ENCODE measurements around the gene GALNT17.

The GALNT17 gene

DNA sequence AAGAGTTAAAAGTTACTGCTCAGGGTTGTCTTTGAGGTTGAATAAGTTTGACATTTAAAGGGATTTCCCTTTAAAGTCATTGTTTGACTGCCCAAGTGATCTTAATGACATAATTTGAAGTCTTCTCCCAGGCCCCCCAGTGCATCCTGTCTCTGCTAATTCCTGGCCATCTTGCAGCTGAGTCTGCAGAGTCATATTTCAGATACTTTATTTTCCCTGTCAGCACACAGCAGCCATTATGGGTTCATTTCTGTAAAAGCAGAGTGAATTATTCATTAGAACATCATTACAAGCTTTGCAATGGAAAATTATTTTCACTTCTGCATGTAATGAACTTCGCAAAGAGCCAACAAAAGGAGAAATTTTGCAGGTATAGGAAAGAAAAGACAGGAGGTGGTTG, 536.6 kb downstream of the GALNT17 start:
- H2AFZ ChIP-seq (ENCODE audit: low read length, unreplicated experiment), result no peak overlapping the region
- no peaks in the 10 kb centered on the region for H3K27me3 ChIP-seq (ENCODE audit: insufficient read depth, low read length)
- H3K4me1 ChIP-seq (ENCODE audit: control insufficient read depth, insufficient read depth, low read length, unreplicated experiment), result no peaks in the 10 kb centered on the region
- H3K36me3 ChIP-seq (ENCODE audit: insufficient read depth, low read length), result no peaks in the 10 kb centered on the region
- H3K27ac ChIP-seq (ENCODE audit: low read depth, low read length), result no peak overlapping the region
- H3K4me3 ChIP-seq (ENCODE audit: low read depth, low read length), result no peak overlapping the region
- H3K79me2 ChIP-seq (ENCODE audit: control insufficient read depth, insufficient read depth, low read length, unreplicated experiment), result no peaks in the 10 kb centered on the region

DNA sequence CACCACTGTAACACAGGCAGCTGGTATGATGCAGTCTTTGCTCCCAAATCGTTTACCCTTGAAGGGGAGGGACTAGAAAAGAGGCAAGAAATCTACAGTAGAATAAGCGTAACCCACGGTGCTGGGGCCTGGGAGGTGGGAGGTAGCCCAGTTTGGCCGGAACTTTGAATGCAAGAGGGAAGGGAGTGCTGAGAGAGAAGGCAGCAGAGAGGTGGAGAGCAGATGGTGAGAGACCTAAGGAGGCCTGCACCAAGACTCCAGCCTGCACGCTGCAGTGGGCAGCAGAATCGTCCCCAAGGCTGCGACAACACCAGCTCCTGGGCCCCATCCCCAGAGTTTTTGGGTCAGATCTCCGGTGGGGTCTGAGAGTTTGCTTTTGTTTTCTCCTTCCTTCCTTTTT, 547.5 kb downstream of the GALNT17 start:
- Histone ChIP-seq H2AFZ (ENCODE audit: low read length, unreplicated experiment) (no peak overlapping the region), H3K79me2 (ENCODE audit: control insufficient read depth, insufficient read depth, low read length, unreplicated experiment) (no peaks in the 10 kb centered on the region), H3K27ac (ENCODE audit: low read depth, low read length) (no peak overlapping the region), H3K36me3 (ENCODE audit: insufficient read depth, low read length) (no peaks in the 10 kb centered on the region), H3K27me3 (ENCODE audit: insufficient read depth, low read length) (no peaks in the 10 kb centered on the region), H3K4me1 (ENCODE audit: control insufficient read depth, insufficient read depth, low read length, unreplicated experiment) (no peaks in the 10 kb centered on the region), H3K4me3 (ENCODE audit: low read depth, low read length) (no peak overlapping the region)

DNA sequence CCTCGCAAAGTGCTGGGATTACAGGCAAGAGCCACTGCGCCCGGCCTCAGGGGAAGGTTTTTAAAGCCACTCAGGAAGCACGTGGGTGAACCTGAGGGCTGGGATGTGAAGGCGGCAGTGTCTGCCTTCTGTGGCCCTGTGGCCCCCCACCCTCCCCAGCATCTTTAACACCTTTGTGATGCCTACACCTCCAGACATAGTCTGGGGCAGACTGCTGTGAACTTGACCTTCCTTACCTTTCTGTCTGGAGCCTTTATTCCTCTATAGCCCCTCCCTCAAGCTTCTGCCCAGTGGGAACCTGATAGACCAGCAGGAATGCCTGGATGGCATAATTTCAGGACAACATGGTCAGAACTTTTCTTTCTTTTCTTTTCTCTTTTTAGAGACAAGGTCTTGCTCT, 550.2 kb downstream of the GALNT17 start:
- H3K36me3 ChIP-seq (ENCODE audit: insufficient read depth, low read length), result no peaks in the 10 kb centered on the region
- no peaks in the 10 kb centered on the region for H3K4me1 ChIP-seq (ENCODE audit: control insufficient read depth, insufficient read depth, low read length, unreplicated experiment)
- H3K79me2 ChIP-seq (ENCODE audit: control insufficient read depth, insufficient read depth, low read length, unreplicated experiment), result no peaks in the 10 kb centered on the region
- no peak overlapping the region for H3K27ac ChIP-seq (ENCODE audit: low read depth, low read length)
- H2AFZ ChIP-seq (ENCODE audit: low read length, unreplicated experiment), result no peak overlapping the region
- no peaks in the 10 kb centered on the region for H3K27me3 ChIP-seq (ENCODE audit: insufficient read depth, low read length)
- no peak overlapping the region for H3K4me3 ChIP-seq (ENCODE audit: low read depth, low read length)

DNA sequence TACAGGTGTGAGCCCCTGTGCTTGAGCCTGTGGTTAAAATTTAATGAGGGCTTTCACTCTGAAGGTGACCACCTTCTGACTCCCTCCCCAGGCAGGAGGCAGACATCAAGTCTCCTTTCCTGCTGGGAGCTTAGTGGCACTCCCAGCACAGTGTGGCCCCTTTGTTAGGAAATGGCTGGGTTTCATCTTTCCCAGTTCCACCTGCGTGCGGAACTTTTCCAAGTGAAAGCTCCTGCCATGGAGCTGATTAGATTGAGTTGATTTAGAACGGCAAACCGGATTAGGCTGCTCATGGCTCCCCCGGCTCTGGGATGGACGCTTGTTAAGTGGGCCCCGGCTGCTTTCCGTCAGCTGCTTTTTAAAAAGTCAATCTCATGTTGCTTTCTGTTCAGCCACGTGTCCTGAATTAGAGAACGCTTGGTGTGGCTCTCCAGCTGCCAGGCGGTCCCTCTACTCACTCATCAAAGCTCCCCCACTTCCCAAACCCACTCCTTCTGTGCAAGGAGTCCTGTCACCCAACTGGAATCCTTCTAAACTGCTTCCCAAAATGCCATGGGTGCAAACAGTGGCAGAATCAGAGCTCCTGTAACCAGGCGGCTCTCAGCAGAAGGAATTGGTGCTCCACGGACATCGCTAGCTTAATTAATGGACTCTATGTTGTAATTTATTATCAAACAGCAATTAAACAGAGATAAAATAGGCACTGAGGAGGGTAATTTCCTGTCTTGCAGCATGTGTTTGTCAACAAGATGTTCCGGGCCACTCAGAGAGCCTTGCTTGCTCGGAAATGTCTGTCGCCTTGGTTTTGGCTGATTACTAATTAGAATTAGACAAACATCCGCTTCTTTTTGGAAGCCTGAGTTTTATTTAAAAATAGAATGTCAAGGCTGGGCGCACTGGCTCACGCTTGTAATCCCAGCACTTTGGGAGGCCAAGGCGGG, 551.2 kb downstream of the GALNT17 start:
- Histone ChIP-seq H2AFZ (ENCODE audit: low read length, unreplicated experiment) (no peak overlapping the region), H3K27ac (ENCODE audit: low read depth, low read length) (no peak overlapping the region), H3K27me3 (ENCODE audit: insufficient read depth, low read length) (no peaks in the 10 kb centered on the region), H3K36me3 (ENCODE audit: insufficient read depth, low read length) (no peaks in the 10 kb centered on the region), H3K4me3 (ENCODE audit: low read depth, low read length) (no peak overlapping the region), H3K79me2 (ENCODE audit: control insufficient read depth, insufficient read depth, low read length, unreplicated experiment) (no peaks in the 10 kb centered on the region), H3K4me1 (ENCODE audit: control insufficient read depth, insufficient read depth, low read length, unreplicated experiment) (no peaks in the 10 kb centered on the region)

DNA sequence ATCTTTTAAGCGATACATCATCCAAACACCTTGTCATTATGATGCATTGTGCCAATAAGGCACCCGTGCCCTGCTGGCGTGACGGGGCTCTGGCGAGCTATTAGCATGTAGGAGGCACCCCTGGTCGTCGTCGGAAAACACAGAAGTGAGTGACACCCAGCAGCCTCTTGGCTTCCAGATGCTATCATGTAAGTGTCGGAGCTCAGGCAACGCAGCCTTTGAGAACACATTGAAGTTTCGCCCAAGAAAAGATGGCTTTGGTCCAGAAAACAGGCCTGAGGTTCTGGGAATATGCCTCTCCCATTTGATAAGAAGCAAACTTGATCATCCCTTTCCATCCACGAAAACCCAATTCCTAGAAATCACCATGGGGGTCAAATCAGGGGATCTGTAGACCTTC, 555.3 kb downstream of the GALNT17 start:
- no peak overlapping the region for H2AFZ ChIP-seq (ENCODE audit: low read length, unreplicated experiment)
- H3K27ac ChIP-seq (ENCODE audit: low read depth, low read length), result no peak overlapping the region
- H3K36me3 ChIP-seq (ENCODE audit: insufficient read depth, low read length), result no peaks in the 10 kb centered on the region
- no peaks in the 10 kb centered on the region for H3K79me2 ChIP-seq (ENCODE audit: control insufficient read depth, insufficient read depth, low read length, unreplicated experiment)
- H3K27me3 ChIP-seq (ENCODE audit: insufficient read depth, low read length), result no peaks in the 10 kb centered on the region
- H3K4me1 ChIP-seq (ENCODE audit: control insufficient read depth, insufficient read depth, low read length, unreplicated experiment), result no peaks in the 10 kb centered on the region
- H3K4me3 ChIP-seq (ENCODE audit: low read depth, low read length), result no peak overlapping the region

DNA sequence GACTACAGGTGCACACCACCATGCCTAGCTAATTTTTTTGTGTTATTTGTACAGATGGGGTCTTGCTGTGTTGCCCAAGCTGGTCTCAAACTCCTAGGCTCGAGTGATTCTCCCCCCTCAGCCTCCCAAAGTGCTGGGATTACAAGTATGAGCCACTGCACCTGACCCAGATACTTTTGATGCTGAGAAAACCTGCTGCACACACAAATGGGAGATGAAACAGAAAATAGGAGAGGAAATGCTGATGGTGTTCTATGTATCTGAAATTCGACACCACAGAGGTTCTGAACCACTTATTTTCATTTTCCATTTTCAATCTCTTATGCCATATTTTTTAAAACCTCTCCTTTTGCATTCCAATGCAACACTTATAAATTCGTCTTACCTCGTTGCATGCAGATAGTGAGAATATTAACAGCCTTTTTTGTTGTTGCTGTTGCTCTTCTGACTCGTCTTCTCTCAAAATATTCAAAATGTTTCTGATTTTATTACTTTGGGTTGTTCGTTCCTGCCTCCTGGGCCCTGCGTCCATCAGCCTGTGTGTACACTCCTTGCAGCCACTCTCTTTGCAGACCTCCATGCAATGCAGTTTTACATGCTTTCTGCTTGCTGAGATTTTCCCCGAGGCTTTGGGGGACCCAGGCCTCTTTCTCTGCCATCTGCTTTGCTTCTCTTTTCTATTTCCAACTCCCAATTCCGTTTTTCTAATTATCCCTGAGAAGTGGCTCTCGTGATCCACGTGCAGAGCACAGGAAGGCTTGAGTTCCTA, 556.1 kb downstream of the GALNT17 start:
- H3K36me3 ChIP-seq (ENCODE audit: insufficient read depth, low read length), result no peaks in the 10 kb centered on the region
- no peak overlapping the region for H3K27ac ChIP-seq (ENCODE audit: low read depth, low read length)
- H3K27me3 ChIP-seq (ENCODE audit: insufficient read depth, low read length), result no peaks in the 10 kb centered on the region
- no peak overlapping the region for H3K4me3 ChIP-seq (ENCODE audit: low read depth, low read length)
- no peak overlapping the region for H2AFZ ChIP-seq (ENCODE audit: low read length, unreplicated experiment)
- H3K79me2 ChIP-seq (ENCODE audit: control insufficient read depth, insufficient read depth, low read length, unreplicated experiment), result no peaks in the 10 kb centered on the region
- H3K4me1 ChIP-seq (ENCODE audit: control insufficient read depth, insufficient read depth, low read length, unreplicated experiment), result no peaks in the 10 kb centered on the region

DNA sequence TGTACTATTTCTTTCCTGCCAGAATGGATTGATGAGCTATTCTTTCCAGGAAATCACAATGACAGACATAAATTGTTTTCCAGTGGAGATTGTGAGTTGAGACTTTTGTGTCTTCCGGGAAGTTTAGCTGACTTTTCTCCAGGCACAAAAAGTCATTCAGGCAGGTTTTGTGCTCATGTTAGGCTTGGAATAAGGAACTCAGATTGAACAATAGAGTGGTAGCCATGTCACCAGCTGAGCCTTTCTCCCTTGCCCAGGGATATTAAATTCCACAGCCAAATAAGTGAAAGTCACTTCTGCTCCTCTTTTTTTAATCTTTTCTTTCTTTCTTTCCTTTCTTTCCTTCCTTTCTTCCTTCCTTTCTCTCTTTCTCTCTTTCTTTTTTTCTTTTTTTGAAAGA, 559.6 kb downstream of the GALNT17 start:
- H3K4me1 ChIP-seq (ENCODE audit: control insufficient read depth, insufficient read depth, low read length, unreplicated experiment), result no peaks in the 10 kb centered on the region
- H3K4me3 ChIP-seq (ENCODE audit: low read depth, low read length), result no peak overlapping the region
- H3K79me2 ChIP-seq (ENCODE audit: control insufficient read depth, insufficient read depth, low read length, unreplicated experiment), result no peaks in the 10 kb centered on the region
- H2AFZ ChIP-seq (ENCODE audit: low read length, unreplicated experiment), result no peak overlapping the region
- no peaks in the 10 kb centered on the region for H3K36me3 ChIP-seq (ENCODE audit: insufficient read depth, low read length)
- H3K27me3 ChIP-seq (ENCODE audit: insufficient read depth, low read length), result no peaks in the 10 kb centered on the region
- no peak overlapping the region for H3K27ac ChIP-seq (ENCODE audit: low read depth, low read length)

GRCh38 chr7:71694665-71695064, 562.7 kb downstream of the GALNT17 start:
- no peaks in the 10 kb centered on the region for H3K27me3 ChIP-seq (ENCODE audit: insufficient read depth, low read length)
- H2AFZ ChIP-seq (ENCODE audit: low read length, unreplicated experiment), result no peak overlapping the region
- H3K36me3 ChIP-seq (ENCODE audit: insufficient read depth, low read length), result no peaks in the 10 kb centered on the region
- H3K79me2 ChIP-seq (ENCODE audit: control insufficient read depth, insufficient read depth, low read length, unreplicated experiment), result no peaks in the 10 kb centered on the region
- no peak overlapping the region for H3K4me3 ChIP-seq (ENCODE audit: low read depth, low read length)
- H3K27ac ChIP-seq (ENCODE audit: low read depth, low read length), result no peak overlapping the region
- no peaks in the 10 kb centered on the region for H3K4me1 ChIP-seq (ENCODE audit: control insufficient read depth, insufficient read depth, low read length, unreplicated experiment)

DNA sequence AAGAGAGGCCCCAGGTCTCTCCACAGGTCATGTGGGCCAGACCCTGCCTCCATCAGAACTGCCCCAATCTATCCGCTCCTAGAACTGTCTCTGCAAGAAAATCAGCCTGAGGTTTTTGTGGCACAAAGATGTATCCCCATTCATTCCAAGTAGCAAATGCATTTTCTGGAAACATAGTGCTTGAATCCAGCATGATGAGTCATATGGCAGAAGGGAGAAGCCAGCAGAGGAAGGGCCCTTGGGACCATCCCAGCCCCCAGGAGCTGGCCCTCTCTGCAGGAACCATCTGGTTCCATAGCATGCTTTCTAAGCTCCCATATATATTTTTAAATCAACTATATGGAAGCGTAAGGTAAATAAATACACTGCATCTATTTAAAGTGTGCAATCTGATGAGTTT, 563.2 kb downstream of the GALNT17 start:
- H3K4me1 ChIP-seq (ENCODE audit: control insufficient read depth, insufficient read depth, low read length, unreplicated experiment), result no peaks in the 10 kb centered on the region
- H3K79me2 ChIP-seq (ENCODE audit: control insufficient read depth, insufficient read depth, low read length, unreplicated experiment), result no peaks in the 10 kb centered on the region

GRCh38 chr7:71696511-71696910, 564.6 kb downstream of the GALNT17 start:
- H2AFZ ChIP-seq (ENCODE audit: low read length, unreplicated experiment), result no peak overlapping the region
- H3K79me2 ChIP-seq (ENCODE audit: control insufficient read depth, insufficient read depth, low read length, unreplicated experiment), result no peaks in the 10 kb centered on the region
- H3K36me3 ChIP-seq (ENCODE audit: insufficient read depth, low read length), result no peaks in the 10 kb centered on the region
- H3K4me3 ChIP-seq (ENCODE audit: low read depth, low read length), result no peak overlapping the region
- no peaks in the 10 kb centered on the region for H3K27me3 ChIP-seq (ENCODE audit: insufficient read depth, low read length)
- no peaks in the 10 kb centered on the region for H3K4me1 ChIP-seq (ENCODE audit: control insufficient read depth, insufficient read depth, low read length, unreplicated experiment)
- no peak overlapping the region for H3K27ac ChIP-seq (ENCODE audit: low read depth, low read length)

More for the DNA sequence above, 563.2 kb downstream of the GALNT17 start:
- Histone ChIP-seq H3K27ac (ENCODE audit: low read depth, low read length) (no peak overlapping the region), H2AFZ (ENCODE audit: low read length, unreplicated experiment) (no peak overlapping the region), H3K36me3 (ENCODE audit: insufficient read depth, low read length) (no peaks in the 10 kb centered on the region), H3K4me3 (ENCODE audit: low read depth, low read length) (no peak overlapping the region), H3K27me3 (ENCODE audit: insufficient read depth, low read length) (no peaks in the 10 kb centered on the region)

GRCh38 chr7:71697400-71697799, 565.5 kb downstream of the GALNT17 start:
- Histone ChIP-seq H3K36me3 (ENCODE audit: insufficient read depth, low read length) (no peaks in the 10 kb centered on the region), H3K4me3 (ENCODE audit: low read depth, low read length) (no peak overlapping the region), H3K27ac (ENCODE audit: low read depth, low read length) (no peak overlapping the region), H3K4me1 (ENCODE audit: control insufficient read depth, insufficient read depth, low read length, unreplicated experiment) (no peaks in the 10 kb centered on the region), H2AFZ (ENCODE audit: low read length, unreplicated experiment) (no peak overlapping the region), H3K79me2 (ENCODE audit: control insufficient read depth, insufficient read depth, low read length, unreplicated experiment) (no peaks in the 10 kb centered on the region), H3K27me3 (ENCODE audit: insufficient read depth, low read length) (no peaks in the 10 kb centered on the region)
